Stimulated activated naive CD8-positive, alpha-beta T cell treated with anti-CD3 and anti-CD28 coated beads, Interleukin-15, amount 100 ng/mL, for 72 hours (primary cell): ENCODE measurements around the gene CEBPE.

Experiments
- ATAC-seq: fragments of 150-1000 bp; cut with Tn5 transposase; 2 replicates; pipeline ENCODE4 v1.10.0; 2021; ENCODE audit warnings: mild to moderate bottlenecking, moderate library complexity
- DNase-seq, 2 donors: peaks; one replicate each; pipeline ENCODE4 v3.0.0; 2021 to 2022
- H3K27ac Mint-ChIP-seq, 2 donors: one replicate each; pipeline ENCODE4 v1.8.0; 2022; ENCODE audit warnings: mild to moderate bottlenecking in 2 of 2, mixed read lengths in 2 of 2, moderate library complexity in 2 of 2
- H3K27me3 Mint-ChIP-seq: one replicate; pipeline ENCODE4 v1.8.0; 2022; ENCODE audit warnings: mixed read lengths
- H3K4me1 Mint-ChIP-seq: one replicate; pipeline ENCODE4 v1.8.0; 2022; ENCODE audit warnings: mild to moderate bottlenecking, mixed read lengths
- H3K4me3 Mint-ChIP-seq, 2 donors: one replicate each; pipeline ENCODE4 v1.8.0; 2022; ENCODE audit warnings: mild to moderate bottlenecking in 2 of 2, mixed read lengths in 2 of 2, moderate library complexity in 1 of 2
- H3K9me3 Mint-ChIP-seq, 2 donors: one replicate each; pipeline ENCODE4 v1.8.0; 2022; ENCODE audit warnings: mixed read lengths in 2 of 2

Gene CEBPE

DNA sequence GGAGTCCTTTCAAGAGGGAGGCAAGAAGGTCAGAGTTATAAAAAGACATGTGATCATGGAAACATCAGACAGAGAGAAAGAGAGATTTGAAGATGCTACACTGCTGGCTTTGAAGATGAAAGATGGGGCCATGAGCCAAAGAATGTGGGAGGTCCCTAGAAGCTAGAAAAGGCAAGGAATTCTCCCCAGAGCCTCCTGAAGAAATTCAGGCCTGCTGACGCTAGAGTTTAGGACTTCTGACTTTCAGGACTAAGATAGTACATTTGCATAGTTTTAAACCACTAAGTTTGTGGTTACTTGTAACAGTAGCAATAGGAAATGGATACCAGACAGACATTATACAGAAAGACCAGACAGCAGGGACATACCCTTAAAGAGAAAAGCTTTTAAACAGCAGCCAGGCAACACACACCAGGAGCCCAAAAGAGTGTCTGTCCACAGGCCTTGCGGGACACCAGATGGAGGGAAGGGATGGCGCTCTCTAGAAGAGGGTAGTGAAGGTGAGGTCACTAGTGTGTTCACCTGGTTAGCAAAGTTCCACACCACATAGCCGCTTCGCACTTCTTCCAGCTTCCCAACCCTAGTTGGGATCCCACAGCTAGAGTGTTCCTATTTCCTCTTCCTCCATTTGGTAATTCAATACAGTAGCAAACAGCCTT lies 29.7 kb upstream of the CEBPE start:
- Mint-ChIP-seq H3K4me3 (no peak overlapping the region), H3K9me3 (no peaks in the 10 kb centered on the region), H3K4me1 (peaks cover 17% of the 10 kb centered on the region), H3K27me3 (no peaks in the 10 kb centered on the region), H3K27ac (no peak overlapping the region)
- DNase-seq (no peak), ATAC-seq (no peak)

DNA sequence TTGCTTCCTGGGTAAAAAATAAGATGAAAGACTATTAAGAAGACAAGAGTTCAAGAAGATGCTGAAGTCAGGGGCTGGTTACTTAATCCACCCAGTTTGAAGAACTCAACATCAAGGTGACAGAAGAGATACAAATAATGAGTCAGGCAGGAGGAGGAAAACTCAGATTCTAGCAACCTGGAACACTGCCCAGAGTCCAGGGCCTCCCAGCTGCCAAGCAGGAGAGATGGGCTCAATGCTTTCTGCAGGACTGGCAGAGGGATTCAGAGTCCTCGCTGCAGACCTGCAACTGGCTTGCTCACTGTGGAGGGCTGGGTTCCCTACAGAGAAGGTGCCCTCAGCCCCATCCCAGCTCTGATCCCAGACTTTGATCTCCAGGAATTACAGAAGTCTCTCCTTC lies 28.6 kb upstream of the CEBPE start:
- no peak overlapping the region for H3K27ac Mint-ChIP-seq
- DNase-seq: no peak
- no peaks in the 10 kb centered on the region for H3K9me3 Mint-ChIP-seq
- H3K4me1 Mint-ChIP-seq: peaks cover 10% of the 10 kb centered on the region
- no peak for ATAC-seq
- H3K27me3 Mint-ChIP-seq: no peaks in the 10 kb centered on the region
- H3K4me3 Mint-ChIP-seq: no peak overlapping the region

GRCh38 chr14:23146980-23147379 lies 27.9 kb upstream of the CEBPE start:
- ATAC-seq: no peak
- Mint-ChIP-seq H3K27me3 (no peaks in the 10 kb centered on the region), H3K4me1 (peaks cover 10% of the 10 kb centered on the region), H3K9me3 (no peaks in the 10 kb centered on the region), H3K4me3 (no peak overlapping the region), H3K27ac (peak overlapping the region in 1 of 2 donors; percentile 30)
- no peak for DNase-seq

GRCh38 chr14:23146351-23146910 lies 27.4 kb upstream of the CEBPE start:
- Mint-ChIP-seq H3K4me3 (no peak overlapping the region), H3K27me3 (no peaks in the 10 kb centered on the region), H3K4me1 (peaks cover 10% of the 10 kb centered on the region), H3K9me3 (no peaks in the 10 kb centered on the region), H3K27ac (no peak overlapping the region)
- DNase-seq (no peak), ATAC-seq (no peak)

GRCh38 chr14:23145794-23146350 lies 26.8 kb upstream of the CEBPE start:
- H3K9me3 Mint-ChIP-seq: no peaks in the 10 kb centered on the region
- ATAC-seq (no peak), DNase-seq (no peak)
- no peak overlapping the region for H3K27ac Mint-ChIP-seq
- H3K4me3 Mint-ChIP-seq: no peak overlapping the region
- no peaks in the 10 kb centered on the region for H3K27me3 Mint-ChIP-seq
- H3K4me1 Mint-ChIP-seq: peaks cover 10% of the 10 kb centered on the region

DNA sequence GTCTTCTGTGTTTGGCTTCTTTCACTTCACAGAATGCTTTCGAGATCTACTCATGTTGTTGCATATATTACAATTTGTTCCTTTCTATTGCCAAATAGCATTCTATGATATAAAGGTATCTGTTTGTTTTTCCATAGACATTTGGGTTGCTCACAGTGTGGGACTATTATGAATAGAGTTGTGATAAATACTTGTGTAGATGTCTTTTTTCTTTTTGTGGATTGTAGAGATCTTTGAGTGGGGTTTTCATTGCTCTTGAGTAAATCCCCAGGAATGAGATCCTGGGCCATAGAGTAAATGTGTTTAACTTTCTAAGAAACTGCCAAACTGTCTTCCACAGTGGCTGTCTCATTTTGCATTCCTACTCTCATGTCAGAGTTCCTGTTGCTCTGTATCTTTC lies 24.9 kb upstream of the CEBPE start:
- Mint-ChIP-seq H3K27ac (no peak overlapping the region), H3K27me3 (no peaks in the 10 kb centered on the region), H3K4me3 (no peak overlapping the region), H3K4me1 (peaks cover 15% of the 10 kb centered on the region), H3K9me3 (no peaks in the 10 kb centered on the region)
- no peak for DNase-seq
- ATAC-seq: no peak

DNA sequence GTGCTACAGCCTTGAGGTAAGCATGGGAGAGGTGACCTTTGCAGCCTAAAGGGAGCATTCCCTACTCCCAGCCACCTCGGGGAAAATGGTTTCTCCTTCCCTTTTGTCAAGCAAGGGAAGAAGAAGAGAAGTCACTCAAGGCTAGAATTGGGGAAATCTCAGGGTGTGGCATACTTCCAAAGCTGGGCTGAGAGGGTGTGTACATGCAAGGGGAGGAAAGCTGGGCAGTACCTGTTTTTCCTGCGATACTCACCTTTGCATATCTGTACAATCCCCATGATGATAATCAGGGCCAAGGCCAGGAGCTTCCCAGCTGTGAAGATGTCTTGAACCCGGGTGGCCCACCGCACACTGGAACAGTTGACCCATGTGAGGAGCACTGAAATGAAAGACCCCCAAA lies 23.8 kb upstream of the CEBPE start:
- no peak for ATAC-seq
- H3K4me3 Mint-ChIP-seq: no peak overlapping the region
- no peak overlapping the region for H3K27ac Mint-ChIP-seq
- DNase-seq: no peak
- H3K27me3 Mint-ChIP-seq: no peaks in the 10 kb centered on the region
- peaks cover 15% of the 10 kb centered on the region for H3K4me1 Mint-ChIP-seq
- H3K9me3 Mint-ChIP-seq: no peaks in the 10 kb centered on the region

- Mint-ChIP-seq H3K4me1 (peaks cover 15% of the 10 kb centered on the region), H3K27ac (no peak overlapping the region), H3K27me3 (no peaks in the 10 kb centered on the region), H3K4me3 (no peak overlapping the region), H3K9me3 (no peaks in the 10 kb centered on the region)
- no peak for DNase-seq
- ATAC-seq: no peak
These were observed 22.8 kb upstream of the CEBPE start for GRCh38 chr14:23141706-23142444.

DNA sequence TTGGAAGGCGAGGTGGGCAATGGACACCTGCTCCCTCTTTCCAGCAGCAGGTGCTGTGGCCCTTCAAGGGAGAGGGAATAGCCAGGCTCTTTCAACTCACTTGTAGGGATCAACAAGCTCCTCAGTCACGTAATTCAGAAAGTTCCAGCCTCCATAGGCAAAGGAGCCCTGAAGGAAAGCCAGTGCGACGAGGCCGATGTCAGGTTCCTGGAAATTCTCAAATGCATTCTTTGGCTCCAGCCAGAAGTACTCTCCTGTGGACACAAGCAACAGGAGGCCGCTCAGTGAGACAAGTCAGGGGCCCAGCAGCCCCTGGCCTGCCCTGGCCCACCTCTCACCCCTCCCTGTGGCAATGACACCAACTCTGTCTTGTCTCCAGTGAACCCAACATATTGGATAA lies 21.3 kb upstream of the CEBPE start:
- H3K4me3 Mint-ChIP-seq: no peak overlapping the region
- H3K4me1 Mint-ChIP-seq: peaks cover 4% of the 10 kb centered on the region
- no peaks in the 10 kb centered on the region for H3K9me3 Mint-ChIP-seq
- H3K27me3 Mint-ChIP-seq: no peaks in the 10 kb centered on the region
- DNase-seq: no peak
- H3K27ac Mint-ChIP-seq: no peak overlapping the region
- ATAC-seq: no peak

GRCh38 chr14:23139874-23140273 lies 20.8 kb upstream of the CEBPE start:
- ATAC-seq (no peak), DNase-seq (no peak)
- H3K4me1 Mint-ChIP-seq: peaks cover 4% of the 10 kb centered on the region
- H3K27ac Mint-ChIP-seq: no peak overlapping the region
- H3K4me3 Mint-ChIP-seq: no peak overlapping the region
- H3K27me3 Mint-ChIP-seq: no peaks in the 10 kb centered on the region
- no peaks in the 10 kb centered on the region for H3K9me3 Mint-ChIP-seq

GRCh38 chr14:23137813-23138535 lies 18.9 kb upstream of the CEBPE start:
- H3K4me3 Mint-ChIP-seq: no peak overlapping the region
- ATAC-seq (no peak), DNase-seq (no peak)
- no peaks in the 10 kb centered on the region for H3K9me3 Mint-ChIP-seq
- no peaks in the 10 kb centered on the region for H3K27me3 Mint-ChIP-seq
- peak overlapping the region in 1 of 2 donors; percentile 85 for H3K27ac Mint-ChIP-seq
- peaks cover 4% of the 10 kb centered on the region for H3K4me1 Mint-ChIP-seq

DNA sequence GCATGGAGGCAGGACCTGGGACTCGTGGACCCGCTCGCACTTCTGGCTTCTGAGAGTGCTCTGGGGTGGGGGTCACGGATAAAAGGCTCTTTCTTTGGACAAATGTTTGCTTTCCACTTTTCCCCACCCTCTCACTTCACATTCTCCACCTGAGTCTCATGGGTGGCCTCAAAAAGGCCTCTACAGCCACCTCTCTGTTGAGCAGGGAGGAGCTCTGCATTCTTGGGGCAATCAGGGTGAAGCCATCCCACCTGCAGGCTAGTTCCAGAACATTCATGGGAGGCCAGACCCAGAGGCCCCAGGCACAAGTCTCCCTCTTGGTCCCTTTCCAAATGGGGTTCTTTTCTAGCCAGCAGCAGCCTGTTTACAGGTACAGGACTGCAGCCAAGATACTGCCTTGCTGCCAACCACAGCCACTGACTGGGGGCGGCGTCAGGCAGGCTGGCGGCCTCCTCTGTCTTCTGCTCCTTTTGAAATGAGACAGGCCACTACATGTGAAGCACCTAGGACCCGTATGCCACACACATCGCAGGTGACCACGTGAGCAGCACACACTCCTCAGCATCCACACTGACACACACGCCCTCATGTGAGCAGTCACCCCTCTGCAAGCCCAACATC lies 18.2 kb upstream of the CEBPE start:
- Mint-ChIP-seq H3K27me3 (no peaks in the 10 kb centered on the region), H3K27ac (peak overlapping the region; percentile 54 to 85), H3K4me3 (no peak overlapping the region), H3K9me3 (no peaks in the 10 kb centered on the region), H3K4me1 (peaks cover 4% of the 10 kb centered on the region)
- no peak for ATAC-seq
- no peak for DNase-seq

GRCh38 chr14:23136566-23137133 lies 17.6 kb upstream of the CEBPE start:
- H3K4me1 Mint-ChIP-seq: peaks cover 4% of the 10 kb centered on the region
- ATAC-seq: no peak
- no peaks in the 10 kb centered on the region for H3K9me3 Mint-ChIP-seq
- no peak overlapping the region for H3K27ac Mint-ChIP-seq
- no peaks in the 10 kb centered on the region for H3K27me3 Mint-ChIP-seq
- no peak overlapping the region for H3K4me3 Mint-ChIP-seq
- no peak for DNase-seq

DNA sequence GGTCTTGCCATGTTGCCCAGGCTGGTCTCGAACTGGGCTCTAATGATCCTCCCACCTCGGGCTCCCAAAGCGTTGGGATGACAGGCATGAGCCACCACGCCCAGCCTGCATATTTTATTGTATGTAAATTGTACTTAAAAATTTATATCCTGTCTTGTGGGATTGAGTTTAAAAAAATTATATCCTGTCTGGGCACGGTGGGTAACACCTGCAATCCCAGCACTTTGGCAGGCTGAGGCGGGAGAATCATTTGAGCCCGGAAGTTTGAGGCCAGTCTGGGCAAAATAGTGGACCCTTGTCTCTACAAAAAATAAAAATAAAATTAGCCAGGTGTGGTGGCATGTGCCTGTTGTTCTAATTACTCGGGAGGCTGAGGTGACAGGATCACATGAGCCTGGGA lies 13.9 kb upstream of the CEBPE start:
- Mint-ChIP-seq H3K4me3 (no peak overlapping the region), H3K27ac (peak overlapping the region in 1 of 2 donors; percentile 43), H3K4me1 (peaks cover 5% of the 10 kb centered on the region), H3K27me3 (no peaks in the 10 kb centered on the region), H3K9me3 (no peaks in the 10 kb centered on the region)
- ATAC-seq: no peak
- no peak for DNase-seq

DNA sequence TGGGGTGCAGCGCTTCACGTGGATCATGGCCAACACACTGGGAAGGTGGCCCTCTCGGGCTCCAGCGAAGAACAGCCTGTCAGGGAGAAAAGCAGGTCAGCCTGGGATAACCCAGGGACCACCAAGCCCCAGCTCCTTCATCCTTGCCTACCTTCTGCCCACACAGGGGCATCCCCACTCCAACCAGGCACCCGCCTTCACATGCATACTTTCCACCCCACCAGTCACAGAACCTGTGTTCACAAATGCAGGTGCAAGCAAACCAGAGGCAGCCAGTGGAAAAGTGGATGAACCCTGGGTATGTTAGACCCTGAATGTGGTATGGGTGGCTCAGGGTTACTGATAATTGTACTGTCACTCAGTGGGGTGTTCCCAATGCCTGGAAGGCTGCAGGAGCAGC lies 12.4 kb upstream of the CEBPE start:
- no peaks in the 10 kb centered on the region for H3K9me3 Mint-ChIP-seq
- H3K4me3 Mint-ChIP-seq: no peak overlapping the region
- H3K27me3 Mint-ChIP-seq: no peaks in the 10 kb centered on the region
- DNase-seq (no peak), ATAC-seq (no peak)
- H3K4me1 Mint-ChIP-seq: peaks cover 5% of the 10 kb centered on the region
- no peak overlapping the region for H3K27ac Mint-ChIP-seq
